B cell (primary cell): ENCODE results near the gene TAMALIN. TPM values are rescaled to one million over a fixed set of nuclear protein-coding genes. Genes with fewer than 3 reads are reported as not detected.

Source experiments
- ATAC-seq: fragments of 200-7000 bp; cut with Tn5 transposase; one replicate; pipeline ENCODE4 v1.10.0; 2021; ENCODE audit warnings: low read depth, mild to moderate bottlenecking, moderate number of reproducible peaks, moderate library complexity
- CTCF ChIA-PET: fragments of 350-600 bp; sonication (Branson Sonifier 250); formaldehyde crosslinking; loops from one replicate; lab custom pipeline; 2021; ENCODE audit warnings: antibody characterized with exemption, inconsistent platforms; lab: Charles Lee
- POLR2A ChIA-PET: fragments of 350-600 bp; sonication (Branson Sonifier 250); formaldehyde crosslinking; loops from one replicate; lab custom pipeline; 2021; ENCODE audit warnings: antibody characterized with exemption; lab: Charles Lee
- DNase-seq: peaks from one replicate; pipeline ENCODE4 v3.0.0; 2013
- H2AFZ ChIP-seq: 2 replicates; pipeline ENCODE4 v1.6.1; 2012; ENCODE audit warnings: mild to moderate bottlenecking, low read depth, low read length; ENCODE audit not compliant: insufficient read depth, poor library complexity, severe bottlenecking
- H3K27ac ChIP-seq, 2 donors: 1 replicate in 1 of 2; 2 replicates in 1 of 2; pipeline ENCODE4 v1.5.1; 2012 to 2013; ENCODE audit warnings: low read length in 2 of 2, mild to moderate bottlenecking in 2 of 2, moderate library complexity in 1 of 2
- H3K27me3 ChIP-seq, 4 experiments: fragments of 200-600 bp in 1 of 4; sonication (generic) in 1 of 4; replicated peaks in 1 of 4; 1 replicate in 2 of 4; 2 replicates in 2 of 4; pipeline versions ENCODE4 v1.6.1 to v1.7.0; 2013 to 2016; ENCODE audit warnings: low read length in 3 of 4, mild to moderate bottlenecking in 2 of 4, mixed read lengths in 1 of 4, moderate library complexity in 1 of 4; ENCODE audit not compliant: insufficient read depth in 4 of 4, control insufficient read depth in 3 of 4; ENCODE audit errors: control extremely low read depth in 1 of 4
- H3K36me3 ChIP-seq, 2 experiments: replicated peaks in 1 of 2; 1 replicate in 1 of 2; 2 replicates in 1 of 2; pipeline versions ENCODE4 v1.6.1 to v1.7.1; 2013; ENCODE audit warnings: low read length in 1 of 2; ENCODE audit not compliant: insufficient read depth in 2 of 2, control insufficient read depth in 1 of 2; ENCODE audit errors: control extremely low read depth in 1 of 2, extremely low read depth in 1 of 2
- H3K4me1 ChIP-seq, 2 donors: fragments of 200-600 bp in 1 of 2; sonication (generic) in 1 of 2; 1 replicate in 1 of 2; 2 replicates in 1 of 2; pipeline versions ENCODE4 v1.5.1 to v1.6.1; 2013 to 2017; ENCODE audit warnings: low read length in 2 of 2; ENCODE audit not compliant: control insufficient read depth in 2 of 2, insufficient read depth in 2 of 2
- H3K4me2 ChIP-seq: replicated peaks from 2 replicates; pipeline ENCODE3; 2012; ENCODE audit warnings: mild to moderate bottlenecking, low read depth, low read length; ENCODE audit not compliant: poor library complexity, severe bottlenecking
- H3K4me3 ChIP-seq, 5 experiments: fragments of 200-600 bp in 1 of 5; sonication (generic) in 1 of 5; 1 replicate in 3 of 5; 2 replicates in 2 of 5; pipeline versions ENCODE4 v1.5.1 to v1.7.0; 2011 to 2016; ENCODE audit warnings: low read length in 4 of 5, mild to moderate bottlenecking in 4 of 5, low read depth in 2 of 5, control low read depth in 1 of 5, moderate library complexity in 1 of 5; ENCODE audit not compliant: insufficient read depth in 1 of 5; ENCODE audit errors: control extremely low read depth in 1 of 5, extremely low read depth in 1 of 5
- H3K79me2 ChIP-seq: fragments of 200-600 bp; sonication (generic); one replicate; pipeline ENCODE4 v1.6.0; 2016; ENCODE audit warnings: low read length; ENCODE audit not compliant: control insufficient read depth, insufficient read depth
- H3K9ac ChIP-seq: fragments of 200-600 bp; sonication (generic); 2 replicates; pipeline ENCODE4 v1.6.1; 2017; ENCODE audit warnings: mild to moderate bottlenecking, low read length, moderate library complexity
- H3K9me3 ChIP-seq, 3 donors: one replicate each; pipeline versions ENCODE4 v1.6.1 to v1.7.1; 2013; ENCODE audit warnings: low read length in 2 of 3; ENCODE audit not compliant: control insufficient read depth in 2 of 3, insufficient read depth in 1 of 3; ENCODE audit errors: control extremely low read depth in 1 of 3
- H4K20me1 ChIP-seq: 2 replicates; pipeline ENCODE4 v1.6.0; 2012; ENCODE audit warnings: mild to moderate bottlenecking, low read length; ENCODE audit not compliant: insufficient read depth, control insufficient read depth, poor library complexity, severe bottlenecking
- H3K27ac Mint-ChIP-seq: one replicate; pipeline ENCODE4 v1.8.0; 2021; ENCODE audit warnings: mixed read lengths
- H3K27me3 Mint-ChIP-seq: one replicate; pipeline ENCODE4 v1.8.0; 2021; ENCODE audit warnings: mixed read lengths
- H3K4me1 Mint-ChIP-seq: one replicate; pipeline ENCODE4 v1.8.0; 2021; ENCODE audit warnings: mixed read lengths
- H3K4me3 Mint-ChIP-seq: one replicate; pipeline ENCODE4 v1.8.0; 2021; ENCODE audit warnings: mixed read lengths
- H3K9me3 Mint-ChIP-seq: one replicate; pipeline ENCODE4 v1.8.0; 2022; ENCODE audit warnings: mixed read lengths; ENCODE audit not compliant: insufficient read depth
- EZH2 ChIP-seq: IDR thresholded peaks from 2 replicates; pipeline ENCODE4 v1.6.1; 2012; ENCODE audit warnings: borderline replicate concordance, low read depth, mild to moderate bottlenecking, moderate library complexity, low read length; ENCODE audit not compliant: insufficient read depth, poor library complexity, severe bottlenecking
- WGBS: methylation state at CpG from one replicate; pipeline ENCODE4 v1.1.5; 2013; ENCODE audit warnings: missing lambda C conversion rate; ENCODE audit not compliant: insufficient coverage; 5-methylcytosine and 5-hydroxymethylcytosine counted together
- intact Hi-C: fragments of 100-400 bp; cut with micrococcal nuclease; formaldehyde crosslinking; loops from one replicate; pipeline ENCODE4 v1.10.0; 2022
- polyA plus RNA-seq: library from polyadenylated mRNA; depleted of rRNA; stranded (reverse); fragments of >200 nt; gene quantifications from 2 replicates; pipeline ENCODE4 v1.2.3, GENCODE V29; 2012
- total RNA-seq, 2 donors: library from RNA; stranded (reverse); fragments of 120-200 nt in 1 of 2; gene quantifications; 1 replicate in 1 of 2; 2 replicates in 1 of 2; pipeline versions ENCODE4 v1.2.3 to v1.2.4, GENCODE V29; 2013 to 2022
- TF ChIP-seq, protein P1 (sequence below): fragments of 200-600 bp; IDR thresholded peaks from one replicate; pipeline ENCODE4 v1.8.0; 2022; ENCODE audit warnings: antibody characterized with exemption, mild to moderate bottlenecking

The TAMALIN gene
- total and polyA plus RNA-seq, 2 donors (not counting 1 experiment from before 2014, with no cell fraction given): 139 to 151 TPM

GRCh38 chr12:52054833-52055730, 48.3 kb downstream of the TAMALIN start:
- Mint-ChIP-seq H3K4me3 (no peak overlapping the region), H3K4me1 (peaks cover 32% of the 10 kb centered on the region), H3K27ac (no peak overlapping the region), H3K9me3 (no peaks in the 10 kb centered on the region), H3K27me3 (no peaks in the 10 kb centered on the region)
- no peaks in the 10 kb centered on the region for H3K27me3 ChIP-seq
- intact Hi-C loops: no loop called here
- CTCF ChIA-PET: interaction anchor here (1.0 to 1.4 kb wide), 5 partner anchors 13 to 52 kb away, joined by 3 to 6 read pairs (median 3); no protein-coding TSS in a partner anchor
- no peak overlapping the region for H3K9ac ChIP-seq
- DNase-seq (no peak), ATAC-seq (no peak)
- H3K4me3 ChIP-seq: no peak overlapping the region
- H3K79me2 ChIP-seq: no peaks in the 10 kb centered on the region
- POLR2A ChIA-PET: interaction anchor here (1.2 to 1.3 kb wide), 2 partner anchors 14 to 23 kb away, joined by 3 to 4 read pairs; partner anchors contain the start of gene ATG101
- H3K9me3 ChIP-seq: no peaks in the 10 kb centered on the region
- H3K36me3 ChIP-seq: peaks cover 0 to 35% of the 10 kb centered on the region in 2 experiments
- peaks cover 16 to 27% of the 10 kb centered on the region in 2 donors for H3K4me1 ChIP-seq
- H4K20me1 ChIP-seq: peaks cover 39% of the 10 kb centered on the region
- 99% methylated on average over 14 of the region's 21 CpGs for WGBS
- H2AFZ ChIP-seq: no peak overlapping the region
- no peak for TF ChIP-seq EZH2
- TF ChIP-seq, protein P1, sequence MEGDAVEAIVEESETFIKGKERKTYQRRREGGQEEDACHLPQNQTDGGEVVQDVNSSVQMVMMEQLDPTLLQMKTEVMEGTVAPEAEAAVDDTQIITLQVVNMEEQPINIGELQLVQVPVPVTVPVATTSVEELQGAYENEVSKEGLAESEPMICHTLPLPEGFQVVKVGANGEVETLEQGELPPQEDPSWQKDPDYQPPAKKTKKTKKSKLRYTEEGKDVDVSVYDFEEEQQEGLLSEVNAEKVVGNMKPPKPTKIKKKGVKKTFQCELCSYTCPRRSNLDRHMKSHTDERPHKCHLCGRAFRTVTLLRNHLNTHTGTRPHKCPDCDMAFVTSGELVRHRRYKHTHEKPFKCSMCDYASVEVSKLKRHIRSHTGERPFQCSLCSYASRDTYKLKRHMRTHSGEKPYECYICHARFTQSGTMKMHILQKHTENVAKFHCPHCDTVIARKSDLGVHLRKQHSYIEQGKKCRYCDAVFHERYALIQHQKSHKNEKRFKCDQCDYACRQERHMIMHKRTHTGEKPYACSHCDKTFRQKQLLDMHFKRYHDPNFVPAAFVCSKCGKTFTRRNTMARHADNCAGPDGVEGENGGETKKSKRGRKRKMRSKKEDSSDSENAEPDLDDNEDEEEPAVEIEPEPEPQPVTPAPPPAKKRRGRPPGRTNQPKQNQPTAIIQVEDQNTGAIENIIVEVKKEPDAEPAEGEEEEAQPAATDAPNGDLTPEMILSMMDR: no peak
- H3K27ac ChIP-seq: no peak overlapping the region
- no peak overlapping the region for H3K4me2 ChIP-seq
